GM18517 (cell line): Measurements from ENCODE around the gene ARHGEF4.
"Not testable (repeated sequence)": the region's sequence is repeated elsewhere in the genome, so short reads cannot be mapped to it uniquely, and the experiment has no call there.

ENCODE experiments used
- ATAC-seq: cut with Tn5 transposase; IDR thresholded peaks from one replicate; pipeline ENCODE4 v1.9.1; 2021; ENCODE audit warnings: mild to moderate bottlenecking, moderate library complexity; ENCODE audit not compliant: unreplicated experiment

Gene ARHGEF4

DNA sequence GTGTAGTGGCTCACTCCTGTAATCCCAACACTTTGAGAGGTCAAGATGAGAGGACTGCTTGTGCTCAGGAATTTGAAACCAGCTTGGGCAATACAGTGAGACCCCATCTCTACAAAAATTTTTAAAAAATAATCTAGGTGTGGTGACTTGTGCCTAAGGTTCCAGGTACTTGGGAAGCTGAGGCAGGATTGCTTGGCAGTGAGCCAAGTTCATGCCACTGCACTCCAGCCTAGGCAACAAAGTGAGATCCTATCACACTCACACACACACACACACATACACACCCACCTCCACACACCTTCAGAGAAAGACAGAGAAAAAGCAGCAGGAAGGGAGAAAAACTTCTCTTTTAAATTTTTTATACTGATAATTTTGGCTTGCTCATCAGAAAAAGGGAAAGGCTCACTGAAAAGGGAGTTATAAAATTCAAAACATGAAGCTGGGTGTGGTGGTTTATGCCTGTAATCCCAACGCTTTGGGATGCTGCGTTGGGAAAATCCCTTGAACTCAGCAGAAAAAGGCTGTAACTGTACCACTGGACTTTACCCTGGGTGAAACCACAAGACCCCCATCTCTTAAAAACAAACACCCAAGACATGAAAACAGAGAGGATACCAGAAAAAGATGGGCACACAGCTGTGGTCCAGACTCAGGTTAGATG, 230.9 kb downstream of the ARHGEF4 start:
- ATAC-seq = no peak

- not testable (repeated sequence) for ATAC-seq
Observed at GRCh38 chr2:131068172-131068571, 231.5 kb downstream of the ARHGEF4 start.

DNA sequence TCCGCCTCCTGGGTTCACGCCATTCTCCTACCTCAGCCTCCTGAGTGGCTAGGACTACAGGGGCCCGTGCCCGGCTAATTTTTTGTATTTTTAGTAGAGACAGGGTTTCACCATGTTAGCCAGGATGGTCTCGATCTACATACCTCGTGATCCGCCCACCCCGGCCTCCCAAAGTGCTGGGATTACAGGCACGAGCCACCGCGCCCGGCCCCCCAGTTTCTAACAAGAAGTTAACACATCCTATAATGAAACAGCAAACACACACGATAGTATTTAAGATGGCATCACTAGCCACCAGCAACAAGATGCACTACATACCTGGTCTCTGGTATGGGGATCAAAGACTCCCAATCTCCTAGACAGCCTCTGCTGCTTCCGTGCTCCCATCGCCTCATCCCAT, 238.9 kb downstream of the ARHGEF4 start:
- ATAC-seq = not testable (repeated sequence)

- ATAC-seq = no peak
Observed at GRCh38 chr2:131076707-131077106, 240.0 kb downstream of the ARHGEF4 start.

- ATAC-seq = no peak
Observed at GRCh38 chr2:131077182-131077846, 240.6 kb downstream of the ARHGEF4 start.

GRCh38 chr2:131077966-131078365, 241.3 kb downstream of the ARHGEF4 start:
- no peak for ATAC-seq

GRCh38 chr2:131079931-131080330, 243.2 kb downstream of the ARHGEF4 start:
- ATAC-seq = not testable (repeated sequence)

- ATAC-seq = no peak
Observed at GRCh38 chr2:131081190-131081589, 244.5 kb downstream of the ARHGEF4 start.

DNA sequence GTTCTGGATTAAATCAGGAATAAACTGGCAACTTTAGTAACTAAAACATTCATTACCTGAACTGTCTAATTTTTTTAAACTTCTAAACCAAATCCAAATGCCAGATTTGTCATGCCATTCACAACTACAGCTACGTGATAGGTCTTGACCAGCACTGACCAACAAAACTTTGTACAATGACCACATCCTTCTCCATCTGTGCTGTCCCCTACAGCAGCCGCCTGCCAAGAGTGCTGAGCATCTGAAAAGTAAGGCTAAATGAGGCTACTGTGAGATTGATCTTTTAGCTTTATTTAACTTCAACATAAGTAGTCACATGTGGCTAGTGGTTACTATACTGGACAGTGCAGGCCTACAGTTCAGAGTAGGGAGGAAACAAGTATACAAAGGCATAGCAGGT, 248.9 kb downstream of the ARHGEF4 start:
- ATAC-seq = no peak

GRCh38 chr2:131092458-131093005, 255.8 kb downstream of the ARHGEF4 start:
- ATAC-seq = no peak

DNA sequence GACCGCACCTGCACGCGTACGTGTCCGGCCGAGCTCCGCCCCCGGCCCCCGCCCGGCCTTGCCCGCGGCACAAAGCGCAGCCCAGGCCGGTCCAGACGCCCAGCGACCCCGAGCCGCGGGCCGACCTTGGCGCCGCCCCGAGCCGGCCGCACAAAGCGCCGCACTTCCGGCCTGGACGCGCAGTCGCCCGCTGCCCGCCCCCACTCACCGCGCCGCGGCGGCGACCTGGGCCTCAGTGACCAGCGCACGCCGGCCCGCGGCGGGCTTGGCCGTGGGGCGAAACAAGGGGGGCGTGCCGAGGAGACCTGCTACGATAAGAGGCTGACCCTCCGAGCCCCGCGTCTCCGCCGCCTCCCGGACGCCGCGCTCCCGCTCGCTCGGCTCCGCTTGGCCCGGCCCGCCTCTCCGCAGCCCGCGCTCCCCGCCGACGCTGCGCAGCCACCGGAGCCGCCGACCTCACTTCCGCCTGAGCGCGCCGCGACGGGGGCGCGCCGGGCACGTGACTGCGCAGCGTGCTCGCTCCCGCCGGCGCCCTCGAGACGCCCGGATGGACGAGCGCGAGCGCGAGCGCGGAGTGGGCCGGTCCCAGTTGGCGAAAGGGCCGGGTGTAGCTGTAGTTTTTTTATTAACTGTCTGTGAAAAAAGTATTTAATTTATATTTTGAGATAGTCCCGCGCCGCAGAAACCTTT, 256.4 kb downstream of the ARHGEF4 start, which contains the start of gene FAM168B:
Gene FAM168B, minus strand, starts transcription at position 455 of the 690 bp plus-strand sequence. CDS start 10,814 bp downstream, outside the sequence.
- ATAC-seq = peak; percentile 83

- peak; percentile 71 for ATAC-seq
Observed at GRCh38 chr2:131093696-131094462, 257.2 kb downstream of the ARHGEF4 start.

- ATAC-seq = no peak
Observed at GRCh38 chr2:131094463-131095281, 258.0 kb downstream of the ARHGEF4 start.
